Small intestine (tissue), 7 donors: ENCODE data around the gene IGF2R. TPM values are rescaled to one million over a fixed set of nuclear protein-coding genes. Genes with fewer than 3 reads are reported as not detected.

Experiments used
- DNase-seq, 2 donors: peaks; one replicate each; pipeline versions ENCODE4 v3.0.0 to v3.0.0-alpha.2; 2013
- FAIRE-seq: peaks from 2 replicates; lab custom pipeline; 2012; peaks lifted over from hg19 to GRCh38; lab: Jason Lieb, UNC
- H3K27ac ChIP-seq, 3 donors: one replicate each; pipeline ENCODE4 v1.5.1; 2013; ENCODE audit warnings: low read length in 2 of 3, mild to moderate bottlenecking in 2 of 3, control low read depth in 1 of 3, inconsistent platforms in 1 of 3, low read depth in 1 of 3, moderate library complexity in 1 of 3
- H3K27me3 ChIP-seq, 3 donors: one replicate each; pipeline ENCODE4 v1.6.1; 2013; ENCODE audit warnings: low read length in 3 of 3, inconsistent platforms in 1 of 3; ENCODE audit not compliant: control insufficient read depth in 3 of 3, insufficient read depth in 3 of 3
- H3K36me3 ChIP-seq, 3 donors: one replicate each; pipeline ENCODE4 v1.6.1; 2013; ENCODE audit warnings: low read length in 3 of 3, inconsistent platforms in 1 of 3, low read depth in 1 of 3, mild to moderate bottlenecking in 1 of 3, moderate library complexity in 1 of 3; ENCODE audit not compliant: control insufficient read depth in 3 of 3, insufficient read depth in 2 of 3
- H3K4me1 ChIP-seq, 3 donors: one replicate each; pipeline ENCODE4 v1.6.1; 2013; ENCODE audit warnings: low read length in 2 of 3, inconsistent platforms in 1 of 3, low read depth in 1 of 3, mild to moderate bottlenecking in 1 of 3, moderate library complexity in 1 of 3; ENCODE audit not compliant: control insufficient read depth in 3 of 3, insufficient read depth in 2 of 3
- H3K4me3 ChIP-seq, 3 donors: one replicate each; pipeline ENCODE4 v1.5.1; 2013; ENCODE audit warnings: low read length in 3 of 3, control low read depth in 1 of 3, inconsistent platforms in 1 of 3, low read depth in 1 of 3, mild to moderate bottlenecking in 1 of 3, moderate library complexity in 1 of 3
- H3K9me3 ChIP-seq, 2 donors: one replicate each; pipeline ENCODE4 v1.6.1; 2013; ENCODE audit warnings: low read depth in 1 of 2, low read length in 1 of 2; ENCODE audit not compliant: control insufficient read depth in 2 of 2, insufficient read depth in 1 of 2
- WGBS, 3 donors: extraction: QIAGEN DNeasy Blood & Tissue Kit; methylation state at CpG; one replicate each; pipeline ENCODE4 v1.1.7; 2013; 5-methylcytosine and 5-hydroxymethylcytosine counted together
- polyA plus RNA-seq, 4 donors: library from polyadenylated mRNA; stranded (reverse) in 3 of 4; unstranded in 1 of 4; fragments of 200-250 nt in 3 of 4; fragments of 120-200 nt in 1 of 4; gene quantifications; one replicate each; pipeline versions ENCODE4 v1.2.1 to v1.2.3, GENCODE V29; 2013
- donor health status: healthy with polysubstance abuse.
- donor health status: control.
- donor health status: control.
- donor health status: Bipolar disorder and iron deficiency.
- donor health status: healthy.

Gene IGF2R
- polyA plus RNA-seq, 4 donors: 4.9 to 111 (median 14.7) TPM

DNA sequence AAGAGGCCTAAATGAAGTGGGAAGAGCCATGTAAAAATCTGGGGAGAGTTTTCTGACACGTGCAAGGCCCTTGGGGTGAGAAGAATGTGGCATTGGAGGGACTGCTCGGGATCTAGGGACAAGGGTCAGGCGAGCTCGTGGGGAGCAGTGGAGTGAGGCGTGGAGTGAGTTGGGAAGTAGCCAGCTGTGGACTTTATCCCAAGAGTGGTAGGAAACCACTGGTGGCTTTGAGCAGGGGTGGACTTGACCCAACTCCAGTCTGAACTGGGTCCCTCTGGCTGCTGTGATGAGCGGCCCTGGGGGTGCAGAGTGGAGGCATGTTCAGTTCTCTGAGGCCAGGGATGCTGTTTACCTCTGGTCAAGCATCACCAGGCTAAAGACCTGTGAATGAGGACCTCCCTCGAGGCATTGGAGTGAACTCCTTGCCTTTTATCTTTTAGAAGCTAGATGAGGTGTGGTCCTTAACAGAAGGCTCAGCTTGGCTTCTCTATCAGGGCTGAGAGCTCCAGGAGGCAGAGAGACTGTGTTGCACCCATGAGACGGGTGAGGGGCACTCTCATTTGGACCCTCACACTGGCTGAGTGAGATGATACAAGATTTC, 173.3 kb downstream of the IGF2R start:
- FAIRE-seq (no peak), DNase-seq (no peak)
- no peaks in the 10 kb centered on the region for H3K36me3 ChIP-seq
- H3K27ac ChIP-seq: no peak overlapping the region
- H3K4me3 ChIP-seq: no peak overlapping the region
- H3K27me3 ChIP-seq: no peaks in the 10 kb centered on the region
- H3K9me3 ChIP-seq: no peaks in the 10 kb centered on the region
- 65 to 74% (median 71%) methylated on average over 8 of the region's 8 CpGs for WGBS, 3 donors
- peaks cover 0 to 13% (median 0%) of the 10 kb centered on the region in 3 donors for H3K4me1 ChIP-seq

DNA sequence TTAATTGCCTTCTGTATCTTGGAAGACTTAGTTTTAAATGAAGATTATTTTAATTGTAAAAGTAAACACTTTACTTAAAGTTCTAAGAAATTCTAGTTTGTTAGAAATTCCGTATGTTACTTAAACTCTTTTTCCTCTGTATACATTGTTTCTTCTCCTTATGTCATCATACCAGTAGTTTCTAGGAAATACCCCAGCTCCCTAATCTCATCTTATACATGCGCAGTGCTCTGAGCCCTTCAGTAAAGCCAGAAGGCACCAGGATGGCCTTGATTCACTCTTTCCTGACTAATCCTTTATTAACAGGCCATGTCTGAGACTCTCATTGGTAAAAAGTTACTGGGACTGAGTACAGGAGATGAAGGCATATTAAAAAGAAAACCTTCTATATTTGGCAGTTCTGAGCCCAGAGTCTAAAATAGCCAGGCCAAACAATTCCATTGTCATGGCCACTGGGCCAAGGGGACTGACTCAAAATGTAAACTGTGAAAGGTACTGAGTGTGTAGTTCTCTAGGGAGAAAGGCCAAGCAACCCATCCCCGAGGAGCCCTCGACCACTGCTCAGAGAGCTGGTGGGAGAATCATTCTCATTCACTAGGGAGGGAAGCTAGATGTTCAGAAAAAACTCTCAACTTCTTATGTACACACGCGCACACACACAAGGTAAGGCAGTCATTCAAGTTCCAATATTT, 177.7 kb downstream of the IGF2R start:
- Histone ChIP-seq H3K4me3 (no peak overlapping the region), H3K9me3 (no peaks in the 10 kb centered on the region), H3K27me3 (no peaks in the 10 kb centered on the region), H3K27ac (no peak overlapping the region), H3K4me1 (no peaks in the 10 kb centered on the region), H3K36me3 (no peaks in the 10 kb centered on the region)
- FAIRE-seq (no peak), DNase-seq (no peak)
- WGBS, 3 donors: 91 to 93% (median 93%) methylated on average over 6 of the region's 6 CpGs

DNA sequence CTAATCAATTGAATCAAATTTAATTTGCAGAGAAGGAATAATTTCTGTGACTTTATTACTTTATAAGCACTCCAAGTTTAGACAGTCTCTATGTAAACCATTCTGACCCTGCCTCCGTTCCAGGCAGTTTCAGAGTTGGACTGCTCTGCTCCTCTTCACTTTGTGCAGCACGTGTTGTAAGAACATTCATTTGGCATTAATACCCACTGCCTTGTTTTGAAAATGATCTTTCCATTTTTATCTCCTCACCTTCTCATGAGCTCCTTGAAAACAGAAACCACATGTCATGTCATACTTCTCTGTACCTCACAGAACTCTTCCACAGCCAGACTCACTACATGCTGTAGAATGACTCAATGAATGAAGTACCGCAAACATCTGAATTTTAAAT, 178.3 kb downstream of the IGF2R start:
- WGBS, 3 donors: 86 to 98% (median 94%) methylated on average over 3 of the region's 3 CpGs
- H3K27me3 ChIP-seq: no peaks in the 10 kb centered on the region
- FAIRE-seq (no peak), DNase-seq (no peak)
- H3K9me3 ChIP-seq: no peaks in the 10 kb centered on the region
- H3K27ac ChIP-seq: no peak overlapping the region
- no peak overlapping the region for H3K4me3 ChIP-seq
- H3K36me3 ChIP-seq: no peaks in the 10 kb centered on the region
- no peaks in the 10 kb centered on the region for H3K4me1 ChIP-seq

DNA sequence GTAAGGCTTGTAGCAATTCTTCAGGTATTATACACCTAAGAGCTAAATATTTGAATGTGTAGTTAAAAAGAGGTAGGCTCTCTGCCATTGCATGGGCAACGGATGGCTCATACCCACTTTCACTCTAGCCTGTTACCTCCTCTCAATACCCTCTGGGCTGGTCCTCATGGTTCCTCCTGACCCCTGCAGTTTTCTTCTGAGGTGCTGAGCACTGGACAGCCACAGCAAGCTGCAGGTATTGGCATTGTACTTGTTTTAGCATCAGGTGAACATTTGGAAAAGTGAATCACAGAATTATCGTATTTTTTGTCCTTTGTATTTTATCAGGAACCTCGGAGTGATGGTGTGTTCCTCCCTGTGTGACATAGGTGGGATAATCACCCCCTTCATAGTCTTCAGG, 185.6 kb downstream of the IGF2R start:
- Histone ChIP-seq H3K27ac (no peak overlapping the region), H3K4me1 (no peaks in the 10 kb centered on the region), H3K4me3 (no peak overlapping the region), H3K36me3 (peaks cover 0 to 5% (median 0%) of the 10 kb centered on the region in 3 donors), H3K27me3 (no peaks in the 10 kb centered on the region), H3K9me3 (peaks cover 0 to 5% of the 10 kb centered on the region in 2 donors)
- WGBS, 3 donors: 91 to 95% (median 93%) methylated on average over 3 of the region's 3 CpGs
- no peak for DNase-seq
- FAIRE-seq: no peak

DNA sequence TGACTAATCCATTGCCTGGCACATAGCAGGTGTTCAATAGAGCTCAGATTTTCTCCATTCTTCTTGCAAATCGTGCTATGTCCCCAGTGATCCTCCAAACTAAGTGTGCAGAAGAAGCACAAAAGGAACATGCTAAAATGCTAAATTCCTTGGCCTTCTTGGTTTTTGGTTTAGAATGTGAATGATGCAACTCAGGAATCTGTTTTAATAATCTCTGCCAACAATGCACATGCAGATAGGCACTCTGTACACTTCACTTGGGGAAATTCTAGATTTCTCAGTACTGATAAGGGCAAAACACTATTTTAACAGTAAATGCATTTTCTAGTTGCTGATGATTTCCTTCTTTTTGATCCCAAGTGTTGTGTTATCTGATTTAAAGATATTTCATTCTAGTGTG, 188.0 kb downstream of the IGF2R start:
- Histone ChIP-seq H3K27me3 (no peaks in the 10 kb centered on the region), H3K4me3 (no peak overlapping the region), H3K36me3 (peaks cover 0 to 8% (median 0%) of the 10 kb centered on the region in 3 donors), H3K4me1 (peaks cover 0 to 9% (median 0%) of the 10 kb centered on the region in 3 donors), H3K27ac (no peak overlapping the region), H3K9me3 (peaks cover 0 to 5% of the 10 kb centered on the region in 2 donors)
- FAIRE-seq: no peak
- 79 to 95% (median 81%) methylated on average over 1 of the region's 1 CpG for WGBS, 3 donors
- DNase-seq: no peak

DNA sequence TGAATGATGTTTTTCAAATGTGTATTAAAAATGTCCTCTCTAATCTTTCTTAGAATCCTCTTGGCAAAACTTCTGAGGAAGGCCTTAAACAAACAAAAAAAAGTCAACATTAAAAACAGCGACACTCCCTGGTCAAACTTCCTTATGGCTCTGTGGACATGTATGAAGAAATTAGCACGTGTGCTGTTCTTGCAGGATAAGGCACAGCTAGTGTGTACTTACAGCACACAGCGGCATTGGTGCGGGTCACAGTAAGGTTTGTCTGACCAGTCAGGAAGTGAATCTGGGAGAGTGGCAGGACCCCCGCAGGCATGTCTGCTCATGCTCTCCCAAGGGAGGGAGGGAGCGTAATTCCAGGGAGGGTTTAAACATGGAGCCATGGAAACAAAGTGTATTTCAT, 191.6 kb downstream of the IGF2R start:
- FAIRE-seq (no peak), DNase-seq (peak; percentile 66 to 81)

More for the DNA sequence above, 191.6 kb downstream of the IGF2R start:
- H3K4me3 ChIP-seq: no peak overlapping the region
- H3K36me3 ChIP-seq: peaks cover 0 to 8% (median 0%) of the 10 kb centered on the region in 3 donors
- no peaks in the 10 kb centered on the region for H3K9me3 ChIP-seq
- H3K27me3 ChIP-seq: no peaks in the 10 kb centered on the region
- peak overlapping the region in 1 of 3 donors; percentile 21 for H3K27ac ChIP-seq
- WGBS, 3 donors: 25 to 52% (median 41%) methylated on average over 6 of the region's 6 CpGs
- H3K4me1 ChIP-seq: peaks cover 0 to 9% (median 0%) of the 10 kb centered on the region in 3 donors

Other genes with a start within 250 kb of the IGF2R start
- gene WTAP, start 241.6 kb upstream of the IGF2R start, polyA plus RNA-seq: 100 to 1,000 TPM in 1 of 4 donors, 10 to 100 TPM in 3; 57.6 to 102 (median 76.7) TPM
- 10 to 100 TPM; 12.2 to 55.0 (median 21.6) TPM for gene ACAT2, start 207.0 kb upstream of the IGF2R start, polyA plus RNA-seq
- 100 to 1,000 TPM in 2 of 4 donors, 10 to 100 TPM in 2; 67.8 to 215 (median 89.8) TPM for gene TCP1, start 179.5 kb upstream of the IGF2R start, polyA plus RNA-seq
- gene MRPL18, start 178.6 kb upstream of the IGF2R start, polyA plus RNA-seq: 10 to 100 TPM; 74.8 to 83.3 (median 78.0) TPM
- gene PNLDC1, start 168.8 kb upstream of the IGF2R start, polyA plus RNA-seq: under 1 TPM in 2 of 4 donors, not detected in 2; 0.04 to 0.16 TPM
- gene MAS1, start 78.1 kb upstream of the IGF2R start, polyA plus RNA-seq: under 1 TPM in 1 of 4 donors, not detected in 3; under 0.01 TPM
- gene SLC22A1, start 152.7 kb downstream of the IGF2R start, polyA plus RNA-seq: under 1 TPM in 3 of 4 donors, not detected in 1; 0.21 to 0.89 (median 0.55) TPM